GM18505 (cell line): ENCODE measurements around the gene SLC4A3.

Source experiments
- ATAC-seq: cut with Tn5 transposase; IDR thresholded peaks from one replicate; pipeline ENCODE4 v1.9.1; 2021; ENCODE audit not compliant: unreplicated experiment
- POLR2A ChIP-seq: IDR thresholded peaks from 4 replicates; pipeline ENCODE4 v1.6.1; 2011; ENCODE audit warnings: borderline replicate concordance; ENCODE audit not compliant: insufficient read depth, insufficient read length; ENCODE audit errors: extremely low read depth

The SLC4A3 gene

GRCh38 chr2:219627103-219628100 is at the start of gene SLC4A3:
SLC4A3 (plus strand) TSS chr2:219627630; CDS start chr2:219627993, 363 bp downstream.
- no peak for TF ChIP-seq POLR2A
- ATAC-seq = no peak

GRCh38 chr2:219578811-219579613 is 48.4 kb upstream of the SLC4A3 start:
- TF ChIP-seq POLR2A = no peak
- ATAC-seq = no peak

- TF ChIP-seq POLR2A = no peak
- ATAC-seq = no peak
These were observed 46.1 kb upstream of the SLC4A3 start for GRCh38 chr2:219581346-219581745.

GRCh38 chr2:219591091-219591490 is 36.3 kb upstream of the SLC4A3 start:
- ATAC-seq = no peak
- TF ChIP-seq POLR2A = no peak

- no peak for ATAC-seq
- TF ChIP-seq POLR2A = no peak
These were observed 34.7 kb upstream of the SLC4A3 start for GRCh38 chr2:219592736-219593135.

- TF ChIP-seq POLR2A = no peak
- no peak for ATAC-seq
These were observed 34.3 kb upstream of the SLC4A3 start for GRCh38 chr2:219593154-219593553.

- TF ChIP-seq POLR2A = no peak
- no peak for ATAC-seq
These were observed 32.2 kb upstream of the SLC4A3 start for GRCh38 chr2:219595256-219595655.

GRCh38 chr2:219596954-219597551 is 30.4 kb upstream of the SLC4A3 start:
- TF ChIP-seq POLR2A = no peak
- peak; percentile 5 for ATAC-seq

- peak; percentile 94 for ATAC-seq
- peak; percentile 96 for TF ChIP-seq POLR2A
These were observed 29.7 kb upstream of the SLC4A3 start, which contains the start of gene STK11IP for GRCh38 chr2:219597552-219598307. STK11IP (plus strand) TSS chr2:219597857; CDS start chr2:219598120, 263 bp downstream.

- TF ChIP-seq POLR2A = no peak
- ATAC-seq = no peak
These were observed 28.9 kb upstream of the SLC4A3 start for GRCh38 chr2:219598308-219599078.

GRCh38 chr2:219603771-219604170 is 23.7 kb upstream of the SLC4A3 start:
- TF ChIP-seq POLR2A = no peak
- ATAC-seq = no peak

GRCh38 chr2:219605607-219605954 is 21.8 kb upstream of the SLC4A3 start:
- ATAC-seq = no peak
- TF ChIP-seq POLR2A = no peak
